CD4-positive, CD25-positive, alpha-beta regulatory T cell (primary cell): ENCODE data around the gene CRIP2. TPM values are rescaled to one million over a fixed set of nuclear protein-coding genes. Genes with fewer than 3 reads are reported as not detected.

Source experiments
- ATAC-seq, 2 donors: fragments of 150-1000 bp; cut with Tn5 transposase; one replicate each; pipeline ENCODE4 v1.10.0; 2021; ENCODE audit warnings: low read depth in 2 of 2, moderate number of reproducible peaks in 2 of 2, moderate library complexity in 1 of 2
- DNase-seq, 3 donors: peaks; one replicate each; pipeline versions ENCODE4 v3.0.0 to v3.0.0-alpha.2; 2012 to 2022; ENCODE audit warnings: mixed read lengths in 1 of 3
- H3K27ac ChIP-seq: one replicate; pipeline ENCODE4 v1.7.0; 2013; ENCODE audit warnings: mild to moderate bottlenecking, low read length; ENCODE audit not compliant: insufficient read depth, poor library complexity, severe bottlenecking
- H3K27me3 ChIP-seq: one replicate; pipeline ENCODE4 v1.7.0; 2013; ENCODE audit warnings: low read length; ENCODE audit not compliant: control insufficient read depth, insufficient read depth
- H3K36me3 ChIP-seq: one replicate; pipeline ENCODE4 v1.7.0; 2013; ENCODE audit warnings: mild to moderate bottlenecking, low read length, moderate library complexity; ENCODE audit not compliant: control insufficient read depth, insufficient read depth
- H3K4me1 ChIP-seq: 2 replicates; pipeline ENCODE4 v1.7.0; 2013; ENCODE audit warnings: mild to moderate bottlenecking, low read length; ENCODE audit not compliant: insufficient read depth, control insufficient read depth, poor library complexity, severe bottlenecking
- H3K4me3 ChIP-seq: one replicate; pipeline ENCODE4 v1.7.0; 2013; ENCODE audit warnings: low read depth, mild to moderate bottlenecking, low read length, moderate library complexity
- H3K9me3 ChIP-seq, 2 experiments: 1 replicate in 1 of 2; 2 replicates in 1 of 2; pipeline ENCODE4 v1.7.0; 2013; ENCODE audit warnings: low read length in 2 of 2, mild to moderate bottlenecking in 1 of 2, moderate library complexity in 1 of 2; ENCODE audit not compliant: control insufficient read depth in 2 of 2
- H3K27ac Mint-ChIP-seq, 3 donors: one replicate each; pipeline ENCODE4 v1.8.0; 2020 to 2022; ENCODE audit warnings: mild to moderate bottlenecking in 3 of 3, mixed read lengths in 3 of 3, moderate library complexity in 2 of 3
- H3K27me3 Mint-ChIP-seq: one replicate; pipeline ENCODE4 v1.8.0; 2022; ENCODE audit warnings: mild to moderate bottlenecking, mixed read lengths
- H3K36me3 Mint-ChIP-seq: one replicate; pipeline ENCODE4 v1.8.0; 2020; ENCODE audit warnings: mixed read lengths
- H3K4me1 Mint-ChIP-seq, 4 donors: one replicate each; pipeline ENCODE4 v1.8.0; 2020 to 2022; ENCODE audit warnings: mixed read lengths in 4 of 4, mild to moderate bottlenecking in 1 of 4
- H3K4me3 Mint-ChIP-seq, 4 donors: one replicate each; pipeline ENCODE4 v1.8.0; 2020 to 2022; ENCODE audit warnings: mild to moderate bottlenecking in 4 of 4, mixed read lengths in 4 of 4, moderate library complexity in 3 of 4
- H3K9me3 Mint-ChIP-seq, 7 donors: one replicate each; pipeline ENCODE4 v1.8.0; 2020 to 2022; ENCODE audit warnings: mixed read lengths in 7 of 7, mild to moderate bottlenecking in 3 of 7, moderate library complexity in 2 of 7
- polyA plus RNA-seq, 4 donors: library from polyadenylated mRNA; unstranded; fragments of 300-500 nt; fragmentation: Illumina TruSeq; gene quantifications; one replicate each; pipeline ENCODE4 v1.2.3, GENCODE V29; 2021
- total RNA-seq: library from RNA; stranded (reverse); gene quantifications from one replicate; pipeline ENCODE4 v1.2.3, GENCODE V29; 2022

The CRIP2 gene
- total and polyA plus RNA-seq, 5 donors from 2014 or later, result 12.0 to 131 (median 37.1) TPM

- H3K36me3 ChIP-seq, result peaks cover 19% of the 10 kb centered on the region
- Mint-ChIP-seq H3K27ac (no peak overlapping the region), H3K36me3 (peaks cover 8% of the 10 kb centered on the region), H3K9me3 (no peaks in the 10 kb centered on the region), H3K4me3 (no peak overlapping the region), H3K27me3 (no peaks in the 10 kb centered on the region), H3K4me1 (peaks cover 0 to 2% (median under 1%) of the 10 kb centered on the region in 4 donors)
- H3K4me1 ChIP-seq, result peaks cover 7% of the 10 kb centered on the region
- no peaks in the 10 kb centered on the region for H3K27me3 ChIP-seq
- no peaks in the 10 kb centered on the region for H3K9me3 ChIP-seq
- H3K27ac ChIP-seq, result no peak overlapping the region
- DNase-seq, result no peak
- ATAC-seq, result no peak
- H3K4me3 ChIP-seq, result no peak overlapping the region
Observed at GRCh38 chr14:105450864-105451720, 23.5 kb upstream of the CRIP2 start.

- Histone ChIP-seq H3K4me3 (no peak overlapping the region), H3K9me3 (no peaks in the 10 kb centered on the region), H3K27ac (no peak overlapping the region), H3K36me3 (peaks cover 19% of the 10 kb centered on the region), H3K27me3 (no peaks in the 10 kb centered on the region), H3K4me1 (peaks cover 7% of the 10 kb centered on the region)
- H3K36me3 Mint-ChIP-seq, result peaks cover 8% of the 10 kb centered on the region
- H3K4me3 Mint-ChIP-seq, result no peak overlapping the region
- peaks cover 0 to 2% (median under 1%) of the 10 kb centered on the region in 4 donors for H3K4me1 Mint-ChIP-seq
- DNase-seq, result no peak
- ATAC-seq, result no peak
- no peaks in the 10 kb centered on the region for H3K9me3 Mint-ChIP-seq
- H3K27me3 Mint-ChIP-seq, result no peaks in the 10 kb centered on the region
- H3K27ac Mint-ChIP-seq, result no peak overlapping the region
Observed at GRCh38 chr14:105452963-105453362, 21.7 kb upstream of the CRIP2 start.

- peaks cover under 1% of the 10 kb centered on the region for H3K4me1 ChIP-seq
- H3K9me3 ChIP-seq, result no peaks in the 10 kb centered on the region
- Mint-ChIP-seq H3K27me3 (no peaks in the 10 kb centered on the region), H3K4me1 (peaks cover 0 to 2% (median under 1%) of the 10 kb centered on the region in 4 donors), H3K4me3 (no peak overlapping the region), H3K27ac (no peak overlapping the region), H3K36me3 (peaks cover 8% of the 10 kb centered on the region), H3K9me3 (no peaks in the 10 kb centered on the region)
- no peaks in the 10 kb centered on the region for H3K27me3 ChIP-seq
- no peak overlapping the region for H3K27ac ChIP-seq
- no peak overlapping the region for H3K4me3 ChIP-seq
- peaks cover 19% of the 10 kb centered on the region for H3K36me3 ChIP-seq
- DNase-seq (no peak), ATAC-seq (no peak)
Observed at GRCh38 chr14:105453847-105454246, 20.8 kb upstream of the CRIP2 start.

GRCh38 chr14:105455086-105455640 is 19.5 kb upstream of the CRIP2 start:
- no peak for ATAC-seq
- H3K9me3 ChIP-seq, result no peaks in the 10 kb centered on the region
- Mint-ChIP-seq H3K9me3 (no peaks in the 10 kb centered on the region), H3K4me3 (no peak overlapping the region), H3K27ac (no peak overlapping the region), H3K36me3 (peaks cover 8% of the 10 kb centered on the region), H3K4me1 (peaks cover 0 to 2% (median under 1%) of the 10 kb centered on the region in 4 donors), H3K27me3 (no peaks in the 10 kb centered on the region)
- no peak overlapping the region for H3K4me3 ChIP-seq
- H3K27ac ChIP-seq, result no peak overlapping the region
- H3K36me3 ChIP-seq, result peaks cover 16% of the 10 kb centered on the region
- DNase-seq, result no peak
- no peaks in the 10 kb centered on the region for H3K27me3 ChIP-seq
- no peaks in the 10 kb centered on the region for H3K4me1 ChIP-seq

GRCh38 chr14:105455766-105456660 is 18.6 kb upstream of the CRIP2 start:
- ATAC-seq, result no peak
- no peak for DNase-seq
- H3K4me1 Mint-ChIP-seq, result peaks cover 0 to 2% (median under 1%) of the 10 kb centered on the region in 4 donors
- H3K9me3 ChIP-seq, result no peaks in the 10 kb centered on the region
- no peak overlapping the region for H3K4me3 ChIP-seq
- no peak overlapping the region for H3K4me3 Mint-ChIP-seq
- no peak overlapping the region for H3K27ac ChIP-seq
- H3K27me3 ChIP-seq, result no peaks in the 10 kb centered on the region
- no peaks in the 10 kb centered on the region for H3K4me1 ChIP-seq
- H3K27me3 Mint-ChIP-seq, result no peaks in the 10 kb centered on the region
- no peaks in the 10 kb centered on the region for H3K9me3 Mint-ChIP-seq
- H3K36me3 Mint-ChIP-seq, result peaks cover 8% of the 10 kb centered on the region
- peaks cover 17% of the 10 kb centered on the region for H3K36me3 ChIP-seq
- H3K27ac Mint-ChIP-seq, result no peak overlapping the region

- Histone ChIP-seq H3K36me3 (peaks cover 19% of the 10 kb centered on the region), H3K27ac (no peak overlapping the region), H3K9me3 (no peaks in the 10 kb centered on the region), H3K27me3 (no peaks in the 10 kb centered on the region), H3K4me1 (no peaks in the 10 kb centered on the region), H3K4me3 (no peak overlapping the region)
- no peaks in the 10 kb centered on the region for H3K27me3 Mint-ChIP-seq
- ATAC-seq (no peak), DNase-seq (no peak)
- H3K27ac Mint-ChIP-seq, result no peak overlapping the region
- H3K9me3 Mint-ChIP-seq, result no peaks in the 10 kb centered on the region
- H3K4me3 Mint-ChIP-seq, result no peak overlapping the region
- H3K4me1 Mint-ChIP-seq, result peaks cover 0 to 2% (median under 1%) of the 10 kb centered on the region in 4 donors
- H3K36me3 Mint-ChIP-seq, result peaks cover 8% of the 10 kb centered on the region
Observed at GRCh38 chr14:105456736-105457617, 17.6 kb upstream of the CRIP2 start.

GRCh38 chr14:105458010-105458409 is 16.6 kb upstream of the CRIP2 start:
- ATAC-seq, result no peak
- Histone ChIP-seq H3K9me3 (no peaks in the 10 kb centered on the region), H3K4me1 (no peaks in the 10 kb centered on the region), H3K27ac (no peak overlapping the region), H3K36me3 (peaks cover 15% of the 10 kb centered on the region), H3K4me3 (no peak overlapping the region), H3K27me3 (no peaks in the 10 kb centered on the region)
- no peaks in the 10 kb centered on the region for H3K4me1 Mint-ChIP-seq
- H3K27me3 Mint-ChIP-seq, result no peaks in the 10 kb centered on the region
- peaks cover 4% of the 10 kb centered on the region for H3K36me3 Mint-ChIP-seq
- no peaks in the 10 kb centered on the region for H3K9me3 Mint-ChIP-seq
- no peak overlapping the region for H3K4me3 Mint-ChIP-seq
- no peak overlapping the region for H3K27ac Mint-ChIP-seq
- no peak for DNase-seq
